Stomach (tissue), 4 donors: ENCODE measurements around the gene GOLIM4.

Experiments used
- CTCF ChIP-seq, 7 experiments: fragments of 450-650 bp in 4 of 7; fragments of 200-600 bp in 3 of 7; sonication (generic) in 3 of 7; IDR thresholded peaks; one replicate each; pipeline ENCODE4 v1.5.1; 2016 to 2019; ENCODE audit warnings: antibody characterized with exemption in 7 of 7, control low read depth in 2 of 7, mild to moderate bottlenecking in 1 of 7
- POLR2A ChIP-seq, 4 donors: fragments of 450-650 bp; IDR thresholded peaks; one replicate each; pipeline ENCODE4 v1.6.1; 2016; ENCODE audit warnings: antibody characterized with exemption in 4 of 4, control low read depth in 2 of 4, mild to moderate bottlenecking in 1 of 4, moderate library complexity in 1 of 4
- POLR2AphosphoS5 ChIP-seq, 3 donors: sonication (generic); formaldehyde crosslinking; IDR thresholded peaks; one replicate each; pipeline ENCODE4 v1.6.1; 2016; ENCODE audit warnings: antibody characterized with exemption in 3 of 3

GRCh38 chr3:167973046-167973445, 122.7 kb downstream of the GOLIM4 start:
- TF ChIP-seq POLR2A (IDR thresholded peaks at IDR 0.05) (no peak), CTCF (IDR thresholded peaks at IDR 0.05) (no peak), POLR2AphosphoS5 (IDR thresholded peaks at IDR 0.05) (no peak)
